Astrocyte (in vitro differentiated cells and primary cell): ENCODE data around the gene KLHDC7A. TPM values are rescaled to one million over a fixed set of nuclear protein-coding genes. Genes with fewer than 3 reads are reported as not detected.
A peak's percentile ranks its signal among the peaks of the same experiment; 100 is the strongest.

ENCODE experiments used
- DNase-seq: peaks from one replicate; pipeline ENCODE4 v3.0.0-alpha.2; 2010; ENCODE audit warnings: low read depth
- FAIRE-seq: peaks from 2 replicates; lab custom pipeline; 2011; peaks lifted over from hg19 to GRCh38; lab: Jason Lieb, UNC
- H2AFZ ChIP-seq: 2 replicates; pipeline ENCODE4 v1.6.0; 2012; ENCODE audit warnings: low read depth, low read length, inconsistent platforms
- H3K27ac ChIP-seq: 2 replicates; pipeline ENCODE4 v1.5.1; 2011; ENCODE audit warnings: low read depth, low read length, inconsistent platforms
- H3K27me3 ChIP-seq: 2 replicates; pipeline ENCODE4 v1.6.0; 2011; ENCODE audit warnings: low read length, inconsistent platforms; ENCODE audit not compliant: insufficient read depth
- H3K36me3 ChIP-seq: 2 replicates; pipeline ENCODE4 v1.5.1; 2011; ENCODE audit warnings: low read length, inconsistent platforms; ENCODE audit not compliant: insufficient read depth
- H3K4me1 ChIP-seq: 2 replicates; pipeline ENCODE4 v1.5.1; 2011; ENCODE audit warnings: low read length, inconsistent platforms; ENCODE audit not compliant: insufficient read depth
- H3K4me2 ChIP-seq: 2 replicates; pipeline ENCODE4 v1.6.0; 2012; ENCODE audit warnings: low read length, inconsistent platforms
- H3K4me3 ChIP-seq: 2 replicates; pipeline ENCODE4 v1.5.1; 2011; ENCODE audit warnings: low read depth, mild to moderate bottlenecking, low read length, inconsistent platforms; ENCODE audit not compliant: insufficient read depth
- H3K79me2 ChIP-seq: 2 replicates; pipeline ENCODE4 v1.6.0; 2012; ENCODE audit warnings: mild to moderate bottlenecking, low read length, inconsistent platforms; ENCODE audit not compliant: insufficient read depth
- H3K9ac ChIP-seq: 2 replicates; pipeline ENCODE4 v1.6.0; 2012; ENCODE audit warnings: mild to moderate bottlenecking, low read length, inconsistent platforms
- H3K9me3 ChIP-seq: 2 replicates; pipeline ENCODE4 v1.5.1; 2012; ENCODE audit warnings: low read depth, mild to moderate bottlenecking, low read length, inconsistent platforms; ENCODE audit not compliant: insufficient read depth
- H4K20me1 ChIP-seq: 2 replicates; pipeline ENCODE4 v1.6.0; 2012; ENCODE audit warnings: low read length, inconsistent platforms; ENCODE audit not compliant: insufficient read depth
- H3K27ac Mint-ChIP-seq: one replicate; pipeline ENCODE4 v1.8.0; 2021; ENCODE audit warnings: mild to moderate bottlenecking, mixed read lengths; ENCODE audit not compliant: unreplicated experiment
- H3K27me3 Mint-ChIP-seq: one replicate; pipeline ENCODE4 v1.8.0; 2021; ENCODE audit warnings: low read depth, mixed read lengths; ENCODE audit not compliant: unreplicated experiment
- H3K36me3 Mint-ChIP-seq: one replicate; pipeline ENCODE4 v1.8.0; 2021; ENCODE audit warnings: low read depth, mixed read lengths; ENCODE audit not compliant: unreplicated experiment
- H3K4me1 Mint-ChIP-seq: one replicate; pipeline ENCODE4 v1.8.0; 2021; ENCODE audit warnings: low read depth, mixed read lengths; ENCODE audit not compliant: unreplicated experiment
- H3K4me3 Mint-ChIP-seq: one replicate; pipeline ENCODE4 v1.8.0; 2021; ENCODE audit warnings: mild to moderate bottlenecking, moderate library complexity, mixed read lengths; ENCODE audit not compliant: unreplicated experiment
- H3K9me3 Mint-ChIP-seq: one replicate; pipeline ENCODE4 v1.8.0; 2021; ENCODE audit warnings: mild to moderate bottlenecking, mixed read lengths; ENCODE audit not compliant: unreplicated experiment
- EZH2 ChIP-seq: IDR thresholded peaks from 2 replicates; pipeline ENCODE4 v1.6.1; 2012; ENCODE audit warnings: mild to moderate bottlenecking, low read length, inconsistent platforms; ENCODE audit not compliant: insufficient read depth
- total RNA-seq: library from RNA; stranded (reverse); gene quantifications from 2 replicates; pipeline ENCODE4 v1.2.1, GENCODE V29; 2021
- TF ChIP-seq, protein P1 (sequence below): IDR thresholded peaks from 2 replicates; pipeline ENCODE4 v1.5.1; 2011; ENCODE audit warnings: low read depth, mild to moderate bottlenecking, inconsistent platforms, low read length, moderate library complexity; ENCODE audit not compliant: insufficient read depth

The KLHDC7A gene
- total RNA-seq, 1 donor from 2014 or later, result 0.14 TPM

DNA sequence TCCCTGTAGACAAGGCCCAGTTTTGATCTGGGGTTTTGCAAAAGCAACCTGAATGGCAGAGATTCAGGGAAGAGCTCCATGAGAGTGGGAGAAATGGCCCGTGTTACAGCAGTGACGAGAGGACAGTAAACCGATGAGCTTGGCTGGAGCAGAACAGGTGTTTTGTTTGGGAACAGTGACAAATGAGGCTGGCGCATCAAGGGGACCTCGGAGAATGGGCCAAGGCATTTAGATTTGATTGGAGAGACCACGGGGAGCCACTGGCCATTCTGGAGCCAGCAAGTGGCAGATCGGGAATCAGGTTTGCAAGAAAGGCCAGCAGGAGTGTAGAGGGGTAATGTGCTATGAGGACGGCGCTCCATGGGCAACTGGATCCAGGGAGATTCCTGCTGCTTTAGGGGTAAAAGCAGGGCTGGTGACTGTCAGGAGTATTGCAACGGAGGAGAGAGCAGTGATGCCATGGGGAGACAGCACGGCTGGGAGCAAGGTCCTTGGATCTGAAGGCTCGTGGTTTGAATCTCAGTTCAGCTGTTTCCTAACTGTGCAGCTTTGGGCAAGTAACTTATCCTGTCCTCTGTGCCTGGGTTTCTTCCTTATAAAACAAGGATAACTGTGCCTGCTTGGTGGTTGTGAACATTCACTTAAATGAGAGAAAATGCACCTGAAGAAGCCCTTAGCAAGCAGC lies 9.9 kb upstream of the KLHDC7A start:
- no peak for TF ChIP-seq EZH2
- TF ChIP-seq, protein P1, sequence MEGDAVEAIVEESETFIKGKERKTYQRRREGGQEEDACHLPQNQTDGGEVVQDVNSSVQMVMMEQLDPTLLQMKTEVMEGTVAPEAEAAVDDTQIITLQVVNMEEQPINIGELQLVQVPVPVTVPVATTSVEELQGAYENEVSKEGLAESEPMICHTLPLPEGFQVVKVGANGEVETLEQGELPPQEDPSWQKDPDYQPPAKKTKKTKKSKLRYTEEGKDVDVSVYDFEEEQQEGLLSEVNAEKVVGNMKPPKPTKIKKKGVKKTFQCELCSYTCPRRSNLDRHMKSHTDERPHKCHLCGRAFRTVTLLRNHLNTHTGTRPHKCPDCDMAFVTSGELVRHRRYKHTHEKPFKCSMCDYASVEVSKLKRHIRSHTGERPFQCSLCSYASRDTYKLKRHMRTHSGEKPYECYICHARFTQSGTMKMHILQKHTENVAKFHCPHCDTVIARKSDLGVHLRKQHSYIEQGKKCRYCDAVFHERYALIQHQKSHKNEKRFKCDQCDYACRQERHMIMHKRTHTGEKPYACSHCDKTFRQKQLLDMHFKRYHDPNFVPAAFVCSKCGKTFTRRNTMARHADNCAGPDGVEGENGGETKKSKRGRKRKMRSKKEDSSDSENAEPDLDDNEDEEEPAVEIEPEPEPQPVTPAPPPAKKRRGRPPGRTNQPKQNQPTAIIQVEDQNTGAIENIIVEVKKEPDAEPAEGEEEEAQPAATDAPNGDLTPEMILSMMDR, result no peak
- FAIRE-seq, result no peak
- Histone ChIP-seq H2AFZ (no peak overlapping the region), H4K20me1 (no peaks in the 10 kb centered on the region), H3K4me3 (no peak overlapping the region), H3K4me1 (no peaks in the 10 kb centered on the region), H3K4me2 (no peak overlapping the region), H3K27me3 (no peaks in the 10 kb centered on the region), H3K79me2 (no peaks in the 10 kb centered on the region), H3K9me3 (peaks cover 3% of the 10 kb centered on the region), H3K27ac (no peak overlapping the region), H3K36me3 (no peaks in the 10 kb centered on the region), H3K9ac (no peak overlapping the region)
- peaks cover 51% of the 10 kb centered on the region for H3K27me3 Mint-ChIP-seq
- H3K4me3 Mint-ChIP-seq, result no peak overlapping the region
- no peak for DNase-seq
- peaks cover 6% of the 10 kb centered on the region for H3K9me3 Mint-ChIP-seq
- H3K4me1 Mint-ChIP-seq, result no peaks in the 10 kb centered on the region
- no peaks in the 10 kb centered on the region for H3K36me3 Mint-ChIP-seq
- H3K27ac Mint-ChIP-seq, result peak overlapping the region; percentile 17

DNA sequence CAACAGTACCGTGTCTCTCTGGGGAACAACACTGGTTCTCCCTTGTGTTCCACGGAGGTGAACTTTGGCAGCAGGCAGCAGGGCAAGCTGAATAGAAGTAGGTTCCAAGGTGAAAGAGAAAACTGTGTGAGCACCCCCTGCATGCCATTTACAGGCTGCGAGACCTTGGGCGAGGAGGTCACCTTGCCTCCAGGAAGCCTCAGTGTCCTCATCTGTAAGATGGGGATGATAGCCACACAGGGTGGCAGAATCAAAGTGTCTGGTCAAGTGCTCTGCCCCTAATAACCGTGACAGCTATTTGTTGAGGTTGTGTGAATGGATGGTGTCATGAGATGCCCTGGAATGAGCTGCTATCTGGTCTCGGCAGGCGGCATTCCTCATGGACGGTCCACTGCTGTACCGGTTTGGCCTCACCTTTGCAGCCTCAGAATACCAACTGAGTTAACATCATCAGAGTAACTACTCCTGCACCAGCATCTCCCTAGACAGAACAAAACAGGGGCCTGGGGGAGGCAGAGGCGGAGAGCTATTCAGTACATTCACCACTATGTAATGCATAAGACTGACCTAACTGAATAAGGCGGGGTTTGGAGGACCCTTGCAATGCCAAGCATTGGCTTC lies 7.4 kb upstream of the KLHDC7A start:
- H3K27ac ChIP-seq, result no peak overlapping the region
- TF ChIP-seq, protein P1, result no peak
- TF ChIP-seq EZH2, result no peak
- Mint-ChIP-seq H3K4me3 (no peak overlapping the region), H3K4me1 (no peaks in the 10 kb centered on the region), H3K27ac (no peak overlapping the region), H3K27me3 (peaks cover 43% of the 10 kb centered on the region), H3K36me3 (no peaks in the 10 kb centered on the region), H3K9me3 (peaks cover 4% of the 10 kb centered on the region)
- no peak overlapping the region for H3K9ac ChIP-seq
- H3K4me1 ChIP-seq, result no peaks in the 10 kb centered on the region
- no peaks in the 10 kb centered on the region for H3K36me3 ChIP-seq
- H3K79me2 ChIP-seq, result no peaks in the 10 kb centered on the region
- H2AFZ ChIP-seq, result no peak overlapping the region
- H4K20me1 ChIP-seq, result no peaks in the 10 kb centered on the region
- no peaks in the 10 kb centered on the region for H3K9me3 ChIP-seq
- no peak for FAIRE-seq
- no peaks in the 10 kb centered on the region for H3K27me3 ChIP-seq
- H3K4me3 ChIP-seq, result no peak overlapping the region
- no peak for DNase-seq
- H3K4me2 ChIP-seq, result no peak overlapping the region
